Activated T-helper 17 cell treated with anti-CD3 and anti-CD28 coated beads, Interleukin-2, amount 50 U/mL, for 72 hours (primary cell): ENCODE data around the gene CXCR2. TPM values are rescaled to one million over a fixed set of nuclear protein-coding genes. Genes with fewer than 3 reads are reported as not detected.
"Not testable (repeated sequence)": the region's sequence is repeated elsewhere in the genome, so short reads cannot be mapped to it uniquely, and the experiment has no call there.

Experiments used
- ATAC-seq: fragments of 150-1000 bp; cut with Tn5 transposase; replicated peaks from 2 replicates; pipeline ENCODE4 v1.10.0; 2021; ENCODE audit warnings: mild to moderate bottlenecking, moderate library complexity
- H3K27ac Mint-ChIP-seq: one replicate; pipeline ENCODE4 v1.8.0; 2022; ENCODE audit warnings: mixed read lengths
- H3K27me3 Mint-ChIP-seq: one replicate; pipeline ENCODE4 v1.8.0; 2022; ENCODE audit warnings: mixed read lengths
- H3K36me3 Mint-ChIP-seq: one replicate; pipeline ENCODE4 v1.8.0; 2022; ENCODE audit warnings: low read depth, mild to moderate bottlenecking, mixed read lengths
- H3K4me1 Mint-ChIP-seq: one replicate; pipeline ENCODE4 v1.8.0; 2022; ENCODE audit warnings: mixed read lengths
- H3K4me3 Mint-ChIP-seq: one replicate; pipeline ENCODE4 v1.8.0; 2022; ENCODE audit warnings: mild to moderate bottlenecking, mixed read lengths
- H3K9me3 Mint-ChIP-seq: one replicate; pipeline ENCODE4 v1.8.0; 2022; ENCODE audit warnings: mixed read lengths
- total RNA-seq, 2 donors: library from RNA; stranded (reverse); gene quantifications; one replicate each; pipeline ENCODE4 v1.2.3, GENCODE V29; 2022

CXCR2 gene
- total RNA-seq, 2 donors from 2014 or later: 0.48 TPM; not detected in 1

DNA sequence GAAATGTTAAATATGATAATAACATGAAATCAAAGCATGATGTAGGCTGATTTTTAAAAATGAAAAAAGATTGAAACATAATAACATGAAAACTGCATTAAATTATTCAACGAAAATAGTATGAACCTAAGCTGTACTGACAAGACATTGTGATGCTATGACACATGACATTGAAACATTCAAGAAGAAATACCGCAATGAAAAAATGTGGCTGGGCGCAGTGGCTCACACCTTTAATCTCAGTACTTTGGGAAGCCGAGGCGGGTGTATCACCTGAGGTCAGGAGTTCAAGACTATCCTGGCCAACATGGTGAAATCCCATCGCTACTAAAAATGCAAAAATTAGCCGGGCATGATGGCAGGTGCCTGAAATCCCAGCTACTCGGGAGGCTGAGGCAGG lies 26.3 kb downstream of the CXCR2 start:
- Mint-ChIP-seq H3K9me3 (no peaks in the 10 kb centered on the region), H3K27ac (no peak overlapping the region), H3K4me3 (no peak overlapping the region), H3K27me3 (peaks cover 10% of the 10 kb centered on the region), H3K36me3 (no peaks in the 10 kb centered on the region), H3K4me1 (no peaks in the 10 kb centered on the region)
- no peak for ATAC-seq

DNA sequence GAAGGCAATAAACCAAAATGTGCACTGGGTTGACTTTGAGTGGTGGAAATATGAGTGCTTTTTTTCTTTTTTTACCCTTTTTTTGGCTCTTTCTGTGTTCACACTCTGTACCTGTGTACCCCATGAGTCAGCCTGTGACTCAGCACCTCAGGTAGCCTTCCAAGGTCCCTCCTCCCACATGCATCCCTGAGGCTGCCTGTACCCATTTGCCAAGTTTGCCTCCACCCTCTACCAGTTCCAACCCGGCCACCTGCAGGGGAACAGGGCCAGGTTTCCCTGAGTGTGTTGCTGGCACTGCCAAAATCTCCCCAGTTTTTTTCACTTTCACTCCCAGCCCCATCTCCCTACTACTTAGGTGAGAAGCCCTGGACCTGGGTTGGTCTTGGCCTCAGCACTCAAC lies 26.9 kb downstream of the CXCR2 start:
- no peak overlapping the region for H3K4me3 Mint-ChIP-seq
- H3K9me3 Mint-ChIP-seq: no peaks in the 10 kb centered on the region
- no peak for ATAC-seq
- H3K4me1 Mint-ChIP-seq: no peaks in the 10 kb centered on the region
- H3K36me3 Mint-ChIP-seq: no peaks in the 10 kb centered on the region
- no peak overlapping the region for H3K27ac Mint-ChIP-seq
- H3K27me3 Mint-ChIP-seq: peaks cover 10% of the 10 kb centered on the region

DNA sequence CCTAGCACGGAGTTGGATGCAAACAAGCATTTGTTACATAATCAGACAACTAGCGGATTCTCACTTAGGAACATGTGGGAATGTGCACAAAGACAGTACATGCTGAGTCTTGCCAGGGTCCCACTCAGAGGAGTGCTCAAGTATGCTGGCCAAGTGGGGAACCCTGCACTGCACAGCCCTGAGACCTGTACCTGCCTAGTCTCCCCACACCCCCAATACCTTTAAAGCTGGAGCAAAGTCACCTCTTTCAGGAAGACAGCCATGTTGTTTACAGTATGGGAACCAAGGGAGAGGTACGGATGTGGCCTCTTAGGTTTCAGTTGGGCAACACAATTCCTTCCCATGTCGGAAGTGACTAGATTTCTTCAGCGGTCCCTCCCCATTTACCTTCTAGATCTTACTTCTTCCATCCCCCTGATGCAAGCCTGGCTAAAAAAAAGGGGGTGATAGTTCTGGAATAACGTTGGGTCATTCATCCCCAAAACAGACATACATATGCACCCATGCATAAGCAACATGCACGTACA lies 30.2 kb downstream of the CXCR2 start:
- no peak overlapping the region for H3K4me3 Mint-ChIP-seq
- no peaks in the 10 kb centered on the region for H3K36me3 Mint-ChIP-seq
- ATAC-seq: no peak
- peaks cover 9% of the 10 kb centered on the region for H3K27me3 Mint-ChIP-seq
- H3K4me1 Mint-ChIP-seq: no peaks in the 10 kb centered on the region
- no peak overlapping the region for H3K27ac Mint-ChIP-seq
- H3K9me3 Mint-ChIP-seq: no peaks in the 10 kb centered on the region

DNA sequence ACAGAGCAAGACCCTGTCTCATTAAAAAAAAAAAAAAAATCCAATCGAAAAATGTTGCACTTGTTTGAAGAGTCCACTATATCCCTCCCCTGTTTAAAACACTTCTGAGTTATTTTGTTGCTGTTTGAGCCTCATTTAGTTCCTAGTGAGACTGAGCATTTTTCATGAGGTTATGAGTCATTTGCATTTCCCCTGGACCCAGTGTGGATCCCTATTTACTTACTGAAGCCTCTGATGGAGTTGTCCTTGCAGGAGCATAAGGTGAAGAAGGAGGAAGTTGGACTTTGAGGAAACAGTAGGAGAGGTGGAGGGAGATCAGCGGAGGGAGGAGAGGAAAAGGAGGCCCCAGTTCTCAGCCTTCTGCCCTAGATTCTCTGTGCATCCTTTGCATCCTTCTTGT lies 35.8 kb downstream of the CXCR2 start:
- Mint-ChIP-seq H3K27ac (no peak overlapping the region), H3K4me1 (peaks cover 3% of the 10 kb centered on the region), H3K36me3 (no peaks in the 10 kb centered on the region), H3K27me3 (peaks cover 5% of the 10 kb centered on the region), H3K9me3 (no peaks in the 10 kb centered on the region), H3K4me3 (no peak overlapping the region)
- no peak for ATAC-seq

DNA sequence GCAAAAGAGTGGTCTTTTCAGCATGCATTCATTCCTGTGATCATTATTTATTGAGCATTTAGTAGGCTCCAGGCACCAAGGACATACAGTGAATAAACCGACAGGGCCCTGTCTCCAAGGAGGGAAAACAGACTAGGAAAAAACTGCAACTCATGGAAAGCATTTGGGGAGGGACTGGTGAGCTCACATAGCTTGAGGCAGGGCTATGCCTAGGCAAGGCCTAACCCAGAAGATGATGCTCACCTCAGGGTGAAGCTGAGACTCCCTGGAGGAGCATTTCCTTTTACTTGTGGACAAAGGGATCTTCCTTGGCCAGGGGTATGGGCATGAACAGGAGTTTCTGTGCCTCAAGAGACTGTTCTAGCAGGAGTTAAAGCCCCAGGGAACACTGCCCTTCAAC lies 37.0 kb downstream of the CXCR2 start:
- H3K27ac Mint-ChIP-seq: no peak overlapping the region

DNA sequence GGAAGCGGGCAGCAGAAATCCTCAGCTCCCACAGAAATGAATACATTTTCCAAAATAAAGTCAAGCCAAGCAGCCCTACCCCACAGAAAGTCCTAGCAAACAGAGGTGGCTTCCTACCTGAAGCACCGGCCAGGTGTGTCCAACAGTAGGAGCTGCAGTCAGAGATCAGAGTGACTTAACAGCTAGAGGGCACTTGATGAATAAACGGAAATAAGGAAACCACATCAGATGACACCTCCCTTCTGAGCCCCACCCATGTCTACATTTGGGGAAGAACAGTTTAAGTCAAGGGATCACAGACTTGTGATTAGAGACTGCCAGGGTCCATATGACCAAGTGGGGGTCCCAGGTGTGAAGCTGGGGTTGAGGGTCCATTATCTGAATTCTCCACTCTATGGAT lies 41.0 kb downstream of the CXCR2 start, which contains the start of gene CXCR1:
CXCR1 (minus strand) TSS at position 172 of the 400 bp plus-strand sequence. CDS start 1,751 bp downstream, outside the sequence.
- ATAC-seq: peak; percentile 79
- Mint-ChIP-seq H3K36me3 (no peaks in the 10 kb centered on the region), H3K9me3 (no peaks in the 10 kb centered on the region), H3K27me3 (peaks cover 5% of the 10 kb centered on the region), H3K27ac (no peak within 1 kb of the TSS), H3K4me3 (peak within 1 kb of the TSS; percentile 23), H3K4me1 (peaks cover 9% of the 10 kb centered on the region)

More for the DNA sequence above, 37.0 kb downstream of the CXCR2 start:
- H3K9me3 Mint-ChIP-seq: no peaks in the 10 kb centered on the region
- ATAC-seq: no peak
- peaks cover 5% of the 10 kb centered on the region for H3K27me3 Mint-ChIP-seq
- peaks cover 9% of the 10 kb centered on the region for H3K4me1 Mint-ChIP-seq
- no peaks in the 10 kb centered on the region for H3K36me3 Mint-ChIP-seq
- no peak overlapping the region for H3K4me3 Mint-ChIP-seq

DNA sequence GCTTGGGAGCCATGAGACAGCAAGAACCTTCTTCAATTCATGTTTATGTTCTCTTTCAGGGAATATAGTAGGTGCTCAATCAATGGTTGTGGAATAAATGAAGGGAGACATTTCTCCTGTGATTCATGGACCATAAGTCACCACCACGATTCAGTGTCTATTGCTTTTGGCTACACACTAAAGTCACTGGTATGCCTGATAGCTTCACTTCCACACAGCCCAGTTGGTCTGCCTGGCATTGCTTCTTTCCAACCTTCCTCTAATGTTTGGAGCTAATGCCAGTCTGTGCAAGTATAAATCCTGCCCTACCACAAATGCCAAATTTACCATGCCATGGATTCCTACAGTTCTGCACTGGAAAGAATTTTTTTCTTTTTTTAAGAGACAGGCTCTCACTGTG lies 42.2 kb downstream of the CXCR2 start:
- no peak for ATAC-seq
- H3K9me3 Mint-ChIP-seq: no peaks in the 10 kb centered on the region
- H3K4me3 Mint-ChIP-seq: no peak overlapping the region
- peaks cover 5% of the 10 kb centered on the region for H3K27me3 Mint-ChIP-seq
- no peak overlapping the region for H3K27ac Mint-ChIP-seq
- H3K36me3 Mint-ChIP-seq: no peaks in the 10 kb centered on the region
- H3K4me1 Mint-ChIP-seq: peaks cover 9% of the 10 kb centered on the region

DNA sequence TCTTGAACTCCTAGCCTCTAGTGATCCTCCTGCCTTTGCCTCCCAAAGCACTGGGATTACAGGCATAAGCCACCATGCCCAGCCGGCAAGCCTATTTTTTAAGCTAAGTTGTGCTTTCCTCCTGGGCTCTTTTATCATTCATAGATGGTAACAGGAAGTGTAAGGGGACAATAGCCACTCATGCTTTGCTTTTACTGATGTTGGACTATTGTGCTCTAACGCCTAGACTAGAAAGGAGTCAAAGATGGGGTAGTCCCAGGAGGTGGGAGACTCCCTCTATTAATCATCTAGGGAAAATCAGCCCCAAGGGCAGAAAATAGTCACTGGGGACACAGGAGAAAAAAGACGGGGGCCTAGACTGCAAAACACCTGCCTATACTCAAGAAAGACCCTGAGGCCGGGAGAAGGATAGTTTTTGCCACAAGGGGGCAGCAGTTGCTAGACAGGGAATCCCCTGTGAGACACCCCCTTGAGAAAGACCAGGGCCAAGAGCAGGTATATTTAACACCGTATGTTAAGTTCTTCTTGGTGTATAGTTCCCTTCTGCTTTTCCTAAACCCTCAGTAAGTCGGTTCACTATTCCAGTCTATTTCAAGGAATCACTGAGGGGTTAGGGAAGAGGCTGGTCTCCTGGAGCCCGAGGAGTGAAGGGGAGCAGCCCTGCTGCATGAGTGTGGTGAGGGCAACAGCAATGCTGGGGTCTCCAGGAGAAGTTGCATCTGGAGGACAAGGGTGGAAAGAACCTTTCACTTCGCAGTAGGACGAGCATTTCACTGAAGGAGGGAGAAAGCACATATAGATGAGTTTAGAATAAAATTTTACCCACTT lies 43.0 kb downstream of the CXCR2 start:
- no peaks in the 10 kb centered on the region for H3K36me3 Mint-ChIP-seq
- peaks cover 9% of the 10 kb centered on the region for H3K4me1 Mint-ChIP-seq
- H3K27me3 Mint-ChIP-seq: peaks cover 5% of the 10 kb centered on the region
- H3K4me3 Mint-ChIP-seq: no peak overlapping the region
- ATAC-seq: peak; percentile 58
- H3K27ac Mint-ChIP-seq: no peak overlapping the region
- H3K9me3 Mint-ChIP-seq: no peaks in the 10 kb centered on the region

DNA sequence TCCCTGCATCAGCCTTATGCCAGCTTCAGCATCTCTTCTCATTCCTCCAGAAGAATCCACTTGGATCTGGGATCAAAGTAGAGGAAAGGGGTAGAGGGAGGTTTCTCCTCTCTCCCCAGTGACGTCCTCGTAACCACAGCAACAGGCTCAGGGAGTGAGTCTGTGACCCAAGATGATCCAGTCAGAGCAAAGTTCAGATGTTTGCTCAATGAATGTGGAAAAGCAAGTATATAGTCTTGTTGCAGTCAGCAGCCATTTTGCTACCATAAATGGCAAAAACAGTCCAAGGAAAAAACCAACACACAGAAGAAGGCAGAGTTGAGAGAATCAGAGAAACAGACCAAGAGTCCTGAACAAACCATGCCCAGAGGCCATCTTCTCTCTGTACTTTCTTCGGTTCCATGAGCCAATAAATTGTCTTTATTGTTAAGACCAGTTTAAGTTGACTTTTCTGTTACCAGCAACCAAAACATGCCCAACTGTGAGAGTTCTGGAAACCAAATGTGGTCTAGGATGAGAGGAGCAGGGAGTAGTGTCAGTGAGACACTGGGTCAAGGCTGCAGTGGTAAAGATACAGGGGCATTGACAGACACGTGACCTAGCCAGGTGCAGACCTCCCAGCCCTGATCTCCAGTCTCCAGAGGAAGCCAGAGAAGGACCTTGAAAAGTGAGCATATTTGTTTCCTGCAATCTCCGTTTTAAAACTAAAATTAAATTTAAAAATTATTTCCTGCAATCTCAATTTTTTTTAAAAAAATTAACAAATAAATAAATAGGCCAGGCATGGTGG lies 44.1 kb downstream of the CXCR2 start:
- no peak for ATAC-seq
- Mint-ChIP-seq H3K27ac (no peak overlapping the region), H3K36me3 (no peaks in the 10 kb centered on the region), H3K4me1 (peaks cover 9% of the 10 kb centered on the region), H3K4me3 (no peak overlapping the region), H3K9me3 (no peaks in the 10 kb centered on the region), H3K27me3 (peaks cover 5% of the 10 kb centered on the region)

DNA sequence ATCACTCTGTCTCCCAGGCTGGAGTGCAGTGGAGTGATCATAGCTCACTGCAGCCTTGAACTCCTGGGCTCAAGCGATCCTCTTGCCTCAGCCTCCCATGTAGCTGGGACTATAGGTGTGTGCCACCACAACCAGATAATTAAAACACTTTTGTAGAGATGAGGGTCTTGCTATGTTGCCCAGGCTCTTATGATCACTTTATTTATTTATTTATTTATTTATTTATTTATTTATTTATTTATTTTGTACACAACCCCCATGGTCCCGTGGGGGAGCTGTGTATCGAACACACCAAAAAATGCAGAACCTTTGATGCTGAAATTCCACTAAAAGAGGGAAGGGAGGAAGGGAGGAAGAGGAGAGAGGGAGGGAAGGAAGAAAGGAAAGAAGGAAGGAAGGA lies 45.9 kb downstream of the CXCR2 start:
- not testable (repeated sequence) for H3K4me3 Mint-ChIP-seq, H3K4me1 Mint-ChIP-seq, H3K27me3 Mint-ChIP-seq, H3K9me3 Mint-ChIP-seq, H3K27ac Mint-ChIP-seq, H3K36me3 Mint-ChIP-seq, ATAC-seq

DNA sequence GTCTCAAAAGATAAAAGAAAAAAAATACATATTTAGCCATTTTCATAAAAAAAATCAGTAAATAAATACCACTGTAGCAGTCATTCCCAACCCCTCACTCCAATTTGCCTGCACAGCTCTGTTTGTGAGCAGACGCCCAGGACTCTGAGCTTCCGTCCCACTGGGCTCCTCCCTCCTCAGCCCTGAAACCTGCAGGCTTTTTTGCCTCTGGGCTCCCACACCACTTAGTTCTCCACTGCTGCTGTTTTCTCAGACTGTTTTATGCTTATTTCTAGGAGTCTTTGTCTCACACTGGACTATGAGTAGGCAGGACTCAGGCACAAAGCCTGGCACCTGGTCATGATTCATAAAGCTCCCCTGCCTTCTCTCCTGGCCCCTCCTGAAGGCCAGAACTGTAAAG lies 47.0 kb downstream of the CXCR2 start:
- H3K36me3 Mint-ChIP-seq: no peaks in the 10 kb centered on the region
- no peak overlapping the region for H3K4me3 Mint-ChIP-seq
- H3K27me3 Mint-ChIP-seq: peaks cover 5% of the 10 kb centered on the region
- ATAC-seq: no peak
- no peaks in the 10 kb centered on the region for H3K4me1 Mint-ChIP-seq
- no peaks in the 10 kb centered on the region for H3K9me3 Mint-ChIP-seq
- no peak overlapping the region for H3K27ac Mint-ChIP-seq

DNA sequence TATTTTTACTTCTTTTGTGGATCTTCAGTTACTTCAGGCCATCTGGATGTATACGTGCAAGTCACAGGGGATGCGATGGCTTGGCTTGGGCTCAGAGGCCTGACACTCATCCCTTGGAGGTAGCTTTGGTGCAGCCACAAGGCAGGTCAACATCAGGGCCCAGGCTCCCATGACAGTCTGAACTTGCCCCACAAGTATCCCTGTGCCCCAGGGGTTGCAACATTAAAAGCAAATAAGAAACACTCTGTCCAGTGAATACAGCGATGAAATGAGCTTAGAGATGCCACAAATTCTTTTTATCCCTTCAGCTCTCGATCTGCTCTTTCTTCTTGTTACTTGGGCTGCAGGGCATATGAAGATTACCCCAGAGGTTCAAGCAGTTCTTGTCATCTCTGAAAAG lies 54.0 kb downstream of the CXCR2 start:
- Mint-ChIP-seq H3K36me3 (no peaks in the 10 kb centered on the region), H3K4me3 (no peak overlapping the region), H3K4me1 (no peaks in the 10 kb centered on the region)

DNA sequence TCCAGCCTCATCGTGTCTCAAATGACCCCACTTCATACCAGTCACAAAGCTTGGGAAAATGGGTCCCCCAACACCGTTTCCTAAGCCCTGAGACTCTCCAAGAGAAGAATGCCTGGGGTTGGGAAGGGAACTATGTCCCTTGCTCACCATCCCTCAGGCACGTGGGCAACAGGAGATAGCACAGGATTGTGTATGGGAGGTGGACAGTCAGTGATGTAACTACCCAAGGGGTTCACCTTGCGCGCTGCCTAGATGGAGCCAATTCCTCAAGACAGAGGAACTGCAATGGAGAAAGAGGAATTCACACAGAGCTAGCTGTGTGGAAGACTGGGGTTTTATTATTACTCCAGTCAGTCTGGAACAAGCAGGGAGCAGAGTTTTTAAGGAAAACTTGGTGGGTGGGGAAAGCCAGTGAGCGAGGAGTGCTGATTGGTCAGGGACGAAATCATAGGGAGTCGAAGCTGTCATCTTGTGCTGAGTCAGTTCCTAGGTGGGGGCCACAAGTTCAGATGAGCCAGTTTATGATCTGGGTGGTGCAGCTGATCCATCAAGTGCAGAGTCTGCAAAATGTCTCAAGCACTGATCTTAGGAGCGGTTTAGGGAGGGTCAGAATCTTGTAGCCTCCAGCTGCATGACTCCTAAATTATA lies 54.8 kb downstream of the CXCR2 start:
- Mint-ChIP-seq H3K27me3 (peaks cover 4% of the 10 kb centered on the region), H3K4me1 (no peaks in the 10 kb centered on the region), H3K9me3 (no peaks in the 10 kb centered on the region), H3K36me3 (no peaks in the 10 kb centered on the region), H3K4me3 (no peak overlapping the region), H3K27ac (no peak overlapping the region)
- ATAC-seq: no peak

More for the DNA sequence above, 54.0 kb downstream of the CXCR2 start:
- Mint-ChIP-seq H3K27ac (no peak overlapping the region), H3K9me3 (no peaks in the 10 kb centered on the region), H3K27me3 (peaks cover 4% of the 10 kb centered on the region)
- no peak for ATAC-seq

DNA sequence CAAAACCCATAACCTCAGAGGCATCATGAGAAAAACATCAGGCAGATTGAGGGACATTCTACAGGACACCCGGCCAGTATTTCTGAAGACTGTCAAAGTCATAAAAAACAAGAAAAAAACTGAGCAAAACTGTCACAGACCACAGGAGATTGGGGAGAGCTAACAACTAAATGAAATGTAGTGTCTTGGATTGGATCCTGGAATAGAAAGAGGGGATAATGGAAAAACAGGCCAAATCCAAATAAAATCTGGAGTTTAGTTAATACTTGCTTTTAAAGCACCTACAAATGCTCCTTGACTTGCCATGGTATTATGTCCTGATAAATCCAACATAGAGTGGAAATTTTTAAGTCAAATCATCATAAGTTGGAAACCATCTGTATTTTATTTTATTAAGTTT lies 58.5 kb downstream of the CXCR2 start:
- Mint-ChIP-seq H3K9me3 (no peaks in the 10 kb centered on the region), H3K36me3 (no peaks in the 10 kb centered on the region), H3K27me3 (no peaks in the 10 kb centered on the region), H3K27ac (no peak overlapping the region), H3K4me3 (no peak overlapping the region), H3K4me1 (no peaks in the 10 kb centered on the region)
- ATAC-seq: no peak
